Ureter (tissue), 1 donor: ENCODE results near the gene CAT. TPM values are rescaled to one million over a fixed set of nuclear protein-coding genes. Genes with fewer than 3 reads are reported as not detected.

Source experiments
- DNase-seq: peaks from one replicate; pipeline ENCODE4 v3.0.0-alpha.2; 2020; ENCODE audit warnings: low spot score
- total RNA-seq: library from RNA; stranded (reverse); gene quantifications from one replicate; pipeline ENCODE4 v1.2.4, GENCODE V29; 2023
- donor health status: DM: yes; HTN: yes; CAD: no.

Gene CAT
- total RNA-seq, 1 donor from 2014 or later, result 135 TPM

GRCh38 chr11:34425360-34425759 lies 13.4 kb upstream of the CAT start:
- no peak for DNase-seq

- no peak for DNase-seq
Observed at GRCh38 chr11:34425867-34426266, 12.9 kb upstream of the CAT start.

GRCh38 chr11:34426766-34427185 lies 12.0 kb upstream of the CAT start:
- no peak for DNase-seq

GRCh38 chr11:34427186-34427805 lies 11.4 kb upstream of the CAT start:
- no peak for DNase-seq

GRCh38 chr11:34431979-34432378 lies 6.8 kb upstream of the CAT start:
- DNase-seq, result no peak

- DNase-seq, result no peak
Observed at GRCh38 chr11:34432822-34433221, 5.9 kb upstream of the CAT start.

- DNase-seq, result no peak
Observed at GRCh38 chr11:34433899-34434298, 4.8 kb upstream of the CAT start.

- no peak for DNase-seq
Observed at GRCh38 chr11:34437224-34438125, 1.3 kb upstream of the CAT start.

GRCh38 chr11:34439610-34440198 lies 970 bp downstream of the CAT start:
- no peak for DNase-seq

- DNase-seq, result no peak
Observed at GRCh38 chr11:34441814-34442213, 3.1 kb downstream of the CAT start.

GRCh38 chr11:34443136-34443535 lies 4.4 kb downstream of the CAT start:
- no peak for DNase-seq

- no peak for DNase-seq
Observed at GRCh38 chr11:34444428-34444827, 5.7 kb downstream of the CAT start.

- DNase-seq, result no peak
Observed at GRCh38 chr11:34445956-34446355, 7.2 kb downstream of the CAT start.

- no peak for DNase-seq
Observed at GRCh38 chr11:34446386-34446785, 7.7 kb downstream of the CAT start.

- DNase-seq, result no peak
Observed at GRCh38 chr11:34447044-34447443, 8.3 kb downstream of the CAT start.

- no peak for DNase-seq
Observed at GRCh38 chr11:34448223-34448994, 9.7 kb downstream of the CAT start.

- DNase-seq, result no peak
Observed at GRCh38 chr11:34449013-34449412, 10.3 kb downstream of the CAT start.

GRCh38 chr11:34451053-34451452 lies 12.3 kb downstream of the CAT start:
- DNase-seq, result no peak

GRCh38 chr11:34454308-34455032 lies 15.7 kb downstream of the CAT start:
- no peak for DNase-seq

- no peak for DNase-seq
Observed at GRCh38 chr11:34457607-34458006, 18.9 kb downstream of the CAT start.

GRCh38 chr11:34458525-34458924 lies 19.8 kb downstream of the CAT start:
- DNase-seq, result no peak
